Cardiac fibroblast (primary cell): ENCODE data around the gene PPP1R14C.
A peak's percentile ranks its signal among the peaks of the same experiment; 100 is the strongest.
"Not testable (repeated sequence)": the region's sequence is repeated elsewhere in the genome, so short reads cannot be mapped to it uniquely, and the experiment has no call there.

Experiments
- DNase-seq, 2 donors: peaks; one replicate each; pipeline versions ENCODE4 v3.0.0 to v3.0.0-alpha.2; 2010; ENCODE audit warnings: low read depth in 2 of 2
- H3K4me3 ChIP-seq, 2 donors: replicated peaks in 1 of 2; 1 replicate in 1 of 2; 2 replicates in 1 of 2; pipeline ENCODE4 v1.5.1; 2011; ENCODE audit warnings: low read depth in 2 of 2, low read length in 2 of 2, mild to moderate bottlenecking in 2 of 2, moderate library complexity in 1 of 2
- CTCF ChIP-seq: IDR thresholded peaks from one replicate; pipeline ENCODE4 v1.5.1; 2011; ENCODE audit warnings: low read depth, mild to moderate bottlenecking, low read length, inconsistent platforms

PPP1R14C gene

GRCh38 chr6:150175586-150176151, 32.8 kb downstream of the PPP1R14C start:
- no peak for TF ChIP-seq CTCF
- no peak overlapping the region for H3K4me3 ChIP-seq
- DNase-seq: no peak

GRCh38 chr6:150176152-150176551, 33.3 kb downstream of the PPP1R14C start:
- DNase-seq: peak in 1 of 2 donors; percentile 20

GRCh38 chr6:150176659-150177058, 33.8 kb downstream of the PPP1R14C start:
- DNase-seq: no peak
- no peak for TF ChIP-seq CTCF
- H3K4me3 ChIP-seq: no peak overlapping the region

More at GRCh38 chr6:150176152-150176551, 33.3 kb downstream of the PPP1R14C start:
- no peak overlapping the region for H3K4me3 ChIP-seq
- TF ChIP-seq CTCF: no peak

GRCh38 chr6:150177259-150177951, 34.6 kb downstream of the PPP1R14C start:
- DNase-seq: no peak
- no peak for TF ChIP-seq CTCF
- no peak overlapping the region for H3K4me3 ChIP-seq

GRCh38 chr6:150177952-150178520, 35.2 kb downstream of the PPP1R14C start:
- H3K4me3 ChIP-seq: no peak overlapping the region
- TF ChIP-seq CTCF: no peak
- DNase-seq: peak in 1 of 2 donors; percentile 21

- no peak overlapping the region for H3K4me3 ChIP-seq
- no peak for TF ChIP-seq CTCF
- no peak for DNase-seq
These were observed 36.2 kb downstream of the PPP1R14C start for GRCh38 chr6:150179030-150179429.

- DNase-seq, H3K4me3 ChIP-seq: not testable (repeated sequence)
These were observed 37.1 kb downstream of the PPP1R14C start for GRCh38 chr6:150179907-150180424.
